A673 (cell line): ENCODE measurements around the gene MMEL1. TPM values are rescaled to one million over a fixed set of nuclear protein-coding genes. Genes with fewer than 3 reads are reported as not detected.

ENCODE experiments used
- BruUV-seq: library from RNA; stranded (reverse); fragments of 400-500 nt; replicated peaks from 2 replicates; lab custom pipeline; 2021; lab: Mats Ljungman, UMichigan
- CTCF ChIA-PET: fragments of 300-600 bp; sonication (Branson Sonifier 250); formaldehyde crosslinking; loops from one replicate; lab custom pipeline; 2022; ENCODE audit warnings: antibody characterized with exemption; lab: Charles Lee
- POLR2A ChIA-PET: fragments of 300-600 bp; sonication (Branson Sonifier 250); formaldehyde crosslinking; loops from one replicate; lab custom pipeline; 2022; ENCODE audit warnings: antibody characterized with exemption; ENCODE audit not compliant: low non-redundant PET; lab: Charles Lee
- DNase-seq: peaks from one replicate; pipeline ENCODE4 v3.0.0-alpha.2; 2015; ENCODE audit warnings: low spot score
- H3K27ac ChIP-seq: fragments of 200-600 bp; sonication (generic); 2 replicates; pipeline ENCODE4 v1.5.1; 2016; ENCODE audit warnings: mixed run types, low read depth, mild to moderate bottlenecking, mixed read lengths, antibody characterized with exemption, low read length; ENCODE audit not compliant: poor library complexity, severe bottlenecking
- H3K27me3 ChIP-seq: fragments of 200-600 bp; sonication (generic); replicated peaks from 2 replicates; pipeline ENCODE4 v1.6.1; 2017; ENCODE audit warnings: mixed run types, low read depth, mild to moderate bottlenecking, mixed read lengths, antibody characterized with exemption, low read length; ENCODE audit not compliant: insufficient read depth, poor library complexity
- H3K36me3 ChIP-seq: fragments of 200-600 bp; sonication (generic); 2 replicates; pipeline ENCODE4 v1.6.1; 2016; ENCODE audit warnings: mixed run types, mild to moderate bottlenecking, mixed read lengths, antibody characterized with exemption, low read length; ENCODE audit not compliant: insufficient read depth, poor library complexity, severe bottlenecking
- H3K4me1 ChIP-seq: fragments of 200-600 bp; sonication (generic); 2 replicates; pipeline ENCODE4 v1.6.1; 2017; ENCODE audit warnings: mixed run types, mild to moderate bottlenecking, mixed read lengths, antibody characterized with exemption, low read length; ENCODE audit not compliant: insufficient read depth, poor library complexity, severe bottlenecking
- H3K4me3 ChIP-seq: fragments of 200-600 bp; sonication (generic); 2 replicates; pipeline ENCODE4 v1.5.1; 2016; ENCODE audit warnings: low read depth, mixed run types, mild to moderate bottlenecking, mixed read lengths, low read length; ENCODE audit not compliant: poor library complexity, severe bottlenecking
- H3K9me3 ChIP-seq: fragments of 200-600 bp; sonication (generic); 2 replicates; pipeline ENCODE4 v1.6.1; 2016; ENCODE audit warnings: mixed run types, low read depth, mild to moderate bottlenecking, mixed read lengths, antibody characterized with exemption, low read length; ENCODE audit not compliant: poor library complexity, severe bottlenecking
- EZH2 ChIP-seq: fragments of 200-600 bp; sonication (generic); IDR thresholded peaks from 2 replicates; pipeline ENCODE4 v1.6.1; 2017; ENCODE audit warnings: borderline replicate concordance, low read depth, mild to moderate bottlenecking, mixed read lengths, antibody characterized with exemption, low read length; ENCODE audit not compliant: poor library complexity, severe bottlenecking
- intact Hi-C: fragments of 100-400 bp; cut with micrococcal nuclease; formaldehyde crosslinking; loops from one replicate; pipeline ENCODE4 v1.10.0; 2022; ENCODE audit not compliant: unreplicated experiment
- total RNA-seq: library from RNA; stranded (reverse); gene quantifications from 2 replicates; pipeline ENCODE4 v1.2.3, GENCODE V29; 2021
- TF ChIP-seq, protein P1 (sequence below): fragments of 300-800, 200-600 bp; sonication (generic); conservative IDR thresholded peaks from 2 replicates; pipeline ENCODE4 v1.5.1; 2017; ENCODE audit warnings: low read depth, mild to moderate bottlenecking, antibody characterized with exemption, low read length, moderate library complexity, mixed read lengths

The MMEL1 gene
- total RNA-seq, 1 experiment from 2014 or later, result not detected

GRCh38 chr1:2624735-2625300 lies 8.0 kb downstream of the MMEL1 start:
- Histone ChIP-seq H3K36me3 (no peaks in the 10 kb centered on the region), H3K4me3 (no peak overlapping the region), H3K27ac (no peak overlapping the region), H3K27me3 (peaks cover 57% of the 10 kb centered on the region), H3K4me1 (no peaks in the 10 kb centered on the region), H3K9me3 (no peaks in the 10 kb centered on the region)
- no peak for DNase-seq
- ChIA-PET CTCF (no interaction called here), POLR2A (no interaction called here)
- no peak for TF ChIP-seq EZH2
- TF ChIP-seq, protein P1, sequence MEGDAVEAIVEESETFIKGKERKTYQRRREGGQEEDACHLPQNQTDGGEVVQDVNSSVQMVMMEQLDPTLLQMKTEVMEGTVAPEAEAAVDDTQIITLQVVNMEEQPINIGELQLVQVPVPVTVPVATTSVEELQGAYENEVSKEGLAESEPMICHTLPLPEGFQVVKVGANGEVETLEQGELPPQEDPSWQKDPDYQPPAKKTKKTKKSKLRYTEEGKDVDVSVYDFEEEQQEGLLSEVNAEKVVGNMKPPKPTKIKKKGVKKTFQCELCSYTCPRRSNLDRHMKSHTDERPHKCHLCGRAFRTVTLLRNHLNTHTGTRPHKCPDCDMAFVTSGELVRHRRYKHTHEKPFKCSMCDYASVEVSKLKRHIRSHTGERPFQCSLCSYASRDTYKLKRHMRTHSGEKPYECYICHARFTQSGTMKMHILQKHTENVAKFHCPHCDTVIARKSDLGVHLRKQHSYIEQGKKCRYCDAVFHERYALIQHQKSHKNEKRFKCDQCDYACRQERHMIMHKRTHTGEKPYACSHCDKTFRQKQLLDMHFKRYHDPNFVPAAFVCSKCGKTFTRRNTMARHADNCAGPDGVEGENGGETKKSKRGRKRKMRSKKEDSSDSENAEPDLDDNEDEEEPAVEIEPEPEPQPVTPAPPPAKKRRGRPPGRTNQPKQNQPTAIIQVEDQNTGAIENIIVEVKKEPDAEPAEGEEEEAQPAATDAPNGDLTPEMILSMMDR, result no peak
- intact Hi-C loops, result no loop called here
- BruUV-seq, result no TSS peak

GRCh38 chr1:2623571-2624337 lies 9.1 kb downstream of the MMEL1 start:
- ChIA-PET POLR2A (no interaction called here), CTCF (no interaction called here)
- no peak for DNase-seq
- no peaks in the 10 kb centered on the region for H3K9me3 ChIP-seq
- H3K27ac ChIP-seq, result no peak overlapping the region
- H3K4me3 ChIP-seq, result no peak overlapping the region
- TF ChIP-seq, protein P1, result no peak
- TF ChIP-seq EZH2, result no peak
- no peaks in the 10 kb centered on the region for H3K4me1 ChIP-seq
- intact Hi-C loops, result no loop called here
- H3K36me3 ChIP-seq, result no peaks in the 10 kb centered on the region
- H3K27me3 ChIP-seq, result peaks cover 51% of the 10 kb centered on the region
- BruUV-seq, result no TSS peak

DNA sequence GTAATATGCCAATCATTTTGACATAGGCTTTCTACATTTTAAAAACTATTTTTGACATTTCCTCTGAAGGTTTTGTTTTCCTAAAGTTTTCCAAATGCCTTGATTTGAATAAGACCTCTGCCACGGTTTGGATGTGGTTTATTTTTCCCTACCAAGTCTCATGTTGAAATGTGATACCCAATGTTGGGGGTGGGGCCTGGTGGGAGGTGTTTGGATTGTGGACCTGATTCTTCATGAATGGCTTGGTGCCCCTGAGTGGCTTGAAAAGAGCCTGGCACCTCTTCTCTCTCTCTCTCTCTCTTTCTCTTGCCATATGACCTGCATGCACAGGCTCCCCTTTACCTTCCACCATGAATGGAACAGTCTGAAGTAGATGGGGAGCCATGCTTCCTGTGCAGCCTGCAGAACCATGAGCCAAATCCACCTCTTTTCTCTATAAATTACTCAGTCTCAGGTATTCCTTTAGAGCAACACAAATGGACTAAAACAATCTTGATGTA lies 14.8 kb downstream of the MMEL1 start:
- BruUV-seq, result no TSS peak

More for the DNA sequence above, 14.8 kb downstream of the MMEL1 start:
- Histone ChIP-seq H3K27me3 (peaks cover 25% of the 10 kb centered on the region), H3K36me3 (no peaks in the 10 kb centered on the region), H3K27ac (no peak overlapping the region), H3K4me1 (peaks cover 4% of the 10 kb centered on the region), H3K9me3 (no peaks in the 10 kb centered on the region), H3K4me3 (no peak overlapping the region)
- TF ChIP-seq EZH2, result no peak
- TF ChIP-seq, protein P1, result no peak
- DNase-seq, result no peak
- ChIA-PET CTCF (no interaction called here), POLR2A (no interaction called here)
- intact Hi-C loops, result no loop called here
